ENCODE results near the gene MTHFD1.

MTHFD1 gene
- long read RNA-seq, full-length matches to known transcripts = 818 of 929 reads
- long read RNA-seq, partial matches to known transcripts = 49 of 929 reads
- long read RNA-seq, other reads (novel, unspliced or antisense) = 62 of 929 reads

GRCh38 chr14:64387782-64388532, at the start of gene MTHFD1:
Gene MTHFD1, plus strand, starts transcription at chr14:64388353. Its CDS starts 75 bp downstream, at chr14:64388428.
- Histone ChIP-seq H3K27ac (replicated peaks) (peak within 1 kb of the TSS; percentile 85), H3K27me3 (ENCODE audit: insufficient read depth, poor library complexity, severe bottlenecking) (no peaks in the 10 kb centered on the region), H3K4me3 (replicated peaks; ENCODE audit: insufficient read depth, low read length) (peak within 1 kb of the TSS; percentile 45)
- peak; percentile 80 to 94 for DNase-seq (ENCODE audit: low read depth in 1 of 2, low spot score in 1 of 2)
- TF ChIP-seq REST (IDR thresholded peaks at IDR 0.05; ENCODE audit: insufficient replicate concordance, low read depth) (peak; percentile 42), CTCF (IDR thresholded peaks at IDR 0.05; ENCODE audit: insufficient read depth, low read length) (no peak), POLR2AphosphoS5 (IDR thresholded peaks at IDR 0.05; ENCODE audit: low read depth) (peak; percentile 58), SPI1 (IDR thresholded peaks at IDR 0.05; ENCODE audit: borderline replicate concordance, low read depth) (no peak)

DNA sequence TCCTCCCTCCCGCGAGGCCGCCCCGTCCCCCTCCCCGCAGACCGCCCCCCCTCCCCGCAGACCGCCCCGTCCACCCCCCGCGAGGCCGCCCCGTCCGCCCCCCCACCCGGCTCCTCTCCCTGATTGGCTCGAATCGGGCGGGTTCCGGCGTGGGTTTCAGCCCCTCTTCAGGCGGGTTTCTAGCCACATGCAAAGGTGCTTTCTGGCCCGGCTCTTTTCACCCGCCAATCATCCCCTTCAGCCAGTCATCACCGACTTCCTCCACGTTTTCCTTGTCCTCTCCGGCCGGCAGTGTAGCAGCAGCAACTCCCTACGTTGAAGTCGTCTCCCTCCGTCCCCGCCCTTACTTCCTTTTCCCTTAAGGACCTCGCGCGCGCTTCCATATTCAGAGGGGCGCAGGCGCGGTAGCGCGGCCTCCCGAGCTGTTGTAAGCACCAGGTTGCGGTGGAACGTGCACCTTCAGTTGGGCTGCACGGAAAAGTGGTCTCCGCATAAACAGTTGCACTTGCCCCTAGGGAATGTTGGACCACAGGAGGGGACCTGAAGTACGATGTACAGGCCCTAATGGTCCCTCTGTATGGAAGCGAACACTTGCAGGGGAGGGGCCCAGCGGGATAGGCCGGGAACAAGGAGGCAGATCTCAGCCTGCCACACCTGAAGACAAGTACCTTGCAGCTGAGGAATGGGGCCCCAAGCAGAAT, 49.4 kb upstream of the MTHFD1 start:
- no peaks in the 10 kb centered on the region for H3K27me3 ChIP-seq (ENCODE audit: insufficient read depth, poor library complexity, severe bottlenecking)
- peak overlapping the region; percentile 56 for H3K4me3 ChIP-seq (replicated peaks; ENCODE audit: insufficient read depth, low read length)
- TF ChIP-seq GABPA (IDR thresholded peaks at IDR 0.05; ENCODE audit: low read depth) (0 out of 2 replicates have a peak, but pooled peaks have one; percentile 48), SPI1 (IDR thresholded peaks at IDR 0.05; ENCODE audit: borderline replicate concordance, low read depth) (no peak), REST (IDR thresholded peaks at IDR 0.05; ENCODE audit: insufficient replicate concordance, low read depth) (no peak), CTCF (IDR thresholded peaks at IDR 0.05; ENCODE audit: insufficient read depth, low read length) (no peak), POLR2AphosphoS5 (IDR thresholded peaks at IDR 0.05; ENCODE audit: low read depth) (peak; percentile 77; the same call in 1 of the 2 replicates)
- DNase-seq (ENCODE audit: low read depth in 1 of 2, low spot score in 1 of 2) = peak; percentile 85 to 94
- H3K27ac ChIP-seq (replicated peaks) = peak overlapping the region; percentile 88

DNA sequence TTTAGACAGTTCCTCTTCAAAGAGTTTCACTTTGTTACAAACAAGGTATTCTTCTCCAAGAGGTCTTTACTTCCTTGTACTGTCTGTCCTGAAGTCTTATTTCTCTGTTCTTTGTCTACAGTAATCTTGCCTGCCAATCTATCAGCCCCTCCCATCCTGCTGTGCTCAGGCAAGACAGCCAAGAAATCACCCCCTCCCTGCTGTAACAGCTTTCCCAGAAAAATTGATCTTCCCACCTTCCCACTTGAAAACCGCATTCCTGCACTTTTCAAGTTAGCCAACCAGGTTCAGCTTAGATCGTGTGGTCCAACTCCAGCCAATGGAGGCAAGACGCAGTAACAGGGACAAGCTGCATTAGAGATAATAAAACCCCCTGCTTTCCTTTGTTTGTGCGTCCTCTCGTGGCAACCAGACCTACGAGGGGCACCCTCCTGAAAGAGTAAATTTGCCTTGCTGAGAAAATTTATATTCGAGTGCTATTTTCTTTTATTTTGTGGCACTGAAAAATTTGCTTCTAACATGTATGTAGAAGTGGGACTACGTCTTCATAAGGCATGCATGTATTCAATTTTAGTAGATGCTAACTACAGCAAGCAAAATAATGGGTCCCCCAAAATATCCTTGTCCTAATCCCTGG, 47.5 kb upstream of the MTHFD1 start:
- no peak overlapping the region for H3K4me3 ChIP-seq (replicated peaks; ENCODE audit: insufficient read depth, low read length)
- H3K27me3 ChIP-seq (ENCODE audit: insufficient read depth, poor library complexity, severe bottlenecking) = no peaks in the 10 kb centered on the region
- no peak overlapping the region for H3K27ac ChIP-seq (replicated peaks)
- DNase-seq (ENCODE audit: low read depth in 1 of 2, low spot score in 1 of 2) = no peak
- no peak for TF ChIP-seq CTCF (IDR thresholded peaks at IDR 0.05; ENCODE audit: insufficient read depth, low read length)
- TF ChIP-seq POLR2AphosphoS5 (IDR thresholded peaks at IDR 0.05; ENCODE audit: low read depth) = no peak
- no peak for TF ChIP-seq REST (IDR thresholded peaks at IDR 0.05; ENCODE audit: insufficient replicate concordance, low read depth)
- no peak for TF ChIP-seq SPI1 (IDR thresholded peaks at IDR 0.05; ENCODE audit: borderline replicate concordance, low read depth)
- no peak for TF ChIP-seq GABPA (IDR thresholded peaks at IDR 0.05; ENCODE audit: low read depth)
